SK-N-SH (cell line): ENCODE measurements around the gene NADK.

Experiments used
- EZH2phosphoT487 ChIP-seq: fragments of 200-600 bp; sonication (generic); IDR thresholded peaks from 2 replicates; pipeline ENCODE4 v1.6.1; 2017; ENCODE audit warnings: low read depth, mixed run types, mild to moderate bottlenecking, antibody characterized with exemption, moderate library complexity, borderline replicate concordance
- IRF3 ChIP-seq: fragments of 150-350 bp; IDR thresholded peaks from 2 replicates; pipeline ENCODE4 v1.6.1; 2016; ENCODE audit warnings: mild to moderate bottlenecking, low read depth, low read length
- NFIC ChIP-seq: IDR thresholded peaks from 2 replicates; pipeline ENCODE4 v1.4.0; 2012; ENCODE audit warnings: borderline replicate concordance
- POLR2AphosphoS5 ChIP-seq: IDR thresholded peaks from 2 replicates; pipeline ENCODE4 v1.6.1; 2012; ENCODE audit warnings: low read depth, low read length
- SMC3 ChIP-seq: IDR thresholded peaks from 2 replicates; pipeline ENCODE4 v1.6.1; 2012; ENCODE audit warnings: low read depth, low read length, improper control_type of control experiment
- USF2 ChIP-seq: fragments of 150-350 bp; IDR thresholded peaks from 2 replicates; pipeline ENCODE4 v1.6.1; 2017; ENCODE audit warnings: antibody characterized with exemption, low read length, low read depth, borderline replicate concordance

DNA sequence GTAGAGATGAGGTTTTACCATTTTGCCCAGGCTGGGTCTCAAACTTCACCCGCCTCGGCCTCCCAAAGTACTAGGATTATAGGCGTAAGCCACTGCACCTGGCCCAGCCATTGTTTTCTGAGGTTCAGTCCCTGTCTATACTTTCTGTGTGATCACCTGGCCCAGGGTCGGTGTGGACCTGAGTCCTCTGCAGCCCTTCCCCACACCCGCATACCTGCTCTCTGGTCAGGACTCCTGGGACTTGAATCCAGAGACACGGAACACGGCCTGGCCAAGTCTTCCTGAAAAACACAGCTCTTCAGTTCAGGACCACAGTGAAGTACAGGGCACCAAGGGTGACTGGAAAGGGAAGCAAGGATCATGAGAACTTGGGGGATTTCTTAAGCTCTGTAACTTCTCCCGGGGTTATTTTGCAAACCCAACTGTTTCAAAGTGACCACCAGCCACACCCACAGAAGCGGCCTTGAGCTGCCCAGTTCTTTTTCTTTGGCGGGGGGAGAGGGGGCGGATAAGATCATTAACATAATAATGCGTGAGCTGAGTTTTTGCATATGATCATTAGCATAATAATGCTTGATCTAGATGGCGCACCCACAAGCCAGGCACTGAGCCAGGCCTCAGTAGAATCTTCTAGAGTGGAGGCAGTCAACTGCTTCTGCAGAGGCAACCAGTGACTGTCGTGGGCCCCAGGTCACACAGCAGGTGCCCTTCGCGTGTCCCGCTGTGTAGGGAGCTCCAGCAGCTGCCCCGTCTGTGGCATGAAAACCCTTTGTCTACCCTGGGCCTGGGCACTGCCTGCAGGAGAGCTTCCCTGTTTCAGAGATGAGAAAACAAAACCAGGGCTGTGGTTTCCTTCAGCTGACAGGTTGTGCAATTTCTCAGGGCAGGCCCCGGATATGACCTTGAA lies 1.7 kb upstream of the NADK start:
- TF ChIP-seq POLR2AphosphoS5 (no peak), SMC3 (no peak), IRF3 (no peak), NFIC (no peak), USF2 (no peak), EZH2phosphoT487 (no peak)
